Spleen (tissue), 11 donors: Measurements from ENCODE around the gene EXOC4. TPM values are rescaled to one million over a fixed set of nuclear protein-coding genes. Genes with fewer than 3 reads are reported as not detected.

Experiments
- DNase-seq: peaks from one replicate; pipeline ENCODE4 v3.0.0-alpha.2; 2020
- H3K27ac ChIP-seq, 8 donors: fragments of 200-600 bp; sonication (generic) in 7 of 8; 1 replicate in 4 of 8; 2 replicates in 4 of 8; pipeline versions ENCODE4 v1.5.0 to v1.8.0; 2016 to 2021; ENCODE audit warnings: inconsistent platforms in 4 of 8, mild to moderate bottlenecking in 4 of 8, moderate library complexity in 1 of 8
- H3K27me3 ChIP-seq, 7 donors: fragments of 200-600 bp; sonication (generic) in 6 of 7; replicated peaks in 1 of 7; 1 replicate in 4 of 7; 2 replicates in 3 of 7; pipeline versions ENCODE4 v1.5.0 to v1.8.0; 2016 to 2021; ENCODE audit warnings: inconsistent platforms in 3 of 7, mild to moderate bottlenecking in 1 of 7
- H3K36me3 ChIP-seq, 6 donors: fragments of 200-600 bp; sonication (generic) in 5 of 6; 1 replicate in 4 of 6; 2 replicates in 2 of 6; pipeline versions ENCODE4 v1.5.0 to v1.8.0; 2016 to 2021; ENCODE audit warnings: inconsistent platforms in 2 of 6
- H3K4me1 ChIP-seq, 6 donors: fragments of 200-600 bp; sonication (generic) in 5 of 6; 1 replicate in 3 of 6; 2 replicates in 3 of 6; pipeline versions ENCODE4 v1.5.0 to v1.8.0; 2016 to 2021; ENCODE audit warnings: inconsistent platforms in 3 of 6
- H3K4me3 ChIP-seq, 8 donors: fragments of 200-600 bp; sonication (generic) in 7 of 8; 1 replicate in 4 of 8; 2 replicates in 4 of 8; pipeline versions ENCODE4 v1.5.0 to v1.8.0; 2016 to 2021; ENCODE audit warnings: inconsistent platforms in 4 of 8, mild to moderate bottlenecking in 4 of 8, moderate library complexity in 2 of 8
- H3K9me3 ChIP-seq, 8 donors: fragments of 200-600 bp; sonication (generic) in 7 of 8; 1 replicate in 4 of 8; 2 replicates in 4 of 8; pipeline versions ENCODE4 v1.5.0 to v1.8.0; 2016 to 2021; ENCODE audit warnings: inconsistent platforms in 4 of 8
- CTCF ChIP-seq, 11 experiments: fragments of 200-600 bp in 7 of 11; fragments of 450-650 bp in 4 of 11; sonication (generic) in 4 of 11; IDR thresholded peaks in 8 of 11; conservative IDR thresholded peaks in 3 of 11; 1 replicate in 7 of 11; 2 replicates in 4 of 11; pipeline versions ENCODE4 v1.4.0 to v1.8.0; 2016 to 2021; ENCODE audit warnings: antibody characterized with exemption in 11 of 11, inconsistent platforms in 4 of 11, mild to moderate bottlenecking in 1 of 11
- POLR2A ChIP-seq, 3 donors: fragments of 450-650 bp; IDR thresholded peaks; one replicate each; pipeline ENCODE4 v1.5.1; 2017; ENCODE audit warnings: antibody characterized with exemption in 3 of 3, mild to moderate bottlenecking in 1 of 3
- POLR2AphosphoS5 ChIP-seq, 3 donors: sonication (generic); formaldehyde crosslinking; IDR thresholded peaks; one replicate each; pipeline ENCODE4 v1.5.1; 2017; ENCODE audit warnings: antibody characterized with exemption in 3 of 3
- WGBS, 5 donors: extraction: QIAGEN DNeasy Blood & Tissue Kit in 3 of 5; methylation state at CpG; one replicate each; pipeline versions ENCODE4 v1.1.5 to v1.1.7; 2013 to 2018; 5-methylcytosine and 5-hydroxymethylcytosine counted together
- intact Hi-C: fragments of 100-400 bp; cut with DNase I; formaldehyde crosslinking; loops from one replicate; pipeline ENCODE4 v1.15.0; 2023; ENCODE audit warnings: low total_unique reads
- polyA plus RNA-seq, 3 donors: library from polyadenylated mRNA; stranded (reverse); fragments of 200-250 nt; gene quantifications; one replicate each; pipeline ENCODE4 v1.2.1, GENCODE V29; 2013
- total RNA-seq, 7 donors: library from RNA; depleted of rRNA in 3 of 7; stranded (reverse); fragments of >200 nt in 3 of 7; fragmentation: NEBNext Ultra II Directional in 4 of 7; extraction: Animal tissue kit (Norgen Biotek cat#: 25700) in 4 of 7; gene quantifications; one replicate each; pipeline versions ENCODE4 v1.1.0 to v1.2.1, GENCODE V29; 2016 to 2021
- donor health status: healthy with polysubstance abuse.
- donor health status: DM: no; HTN: no; CAD: no; lungs with moderate emphysema.
- donor health status: DM: no; HTN: no; CAD: no.
- donor health status: Bipolar disorder and iron deficiency.
- donor health status: healthy.
- donor health status: DM: no; HTN: no; CAD: no.
- donor health status: DM: yes; HTN: yes; CAD: no.

EXOC4 gene
- total and polyA plus RNA-seq, 10 donors: 14.1 to 138 (median 102) TPM

DNA sequence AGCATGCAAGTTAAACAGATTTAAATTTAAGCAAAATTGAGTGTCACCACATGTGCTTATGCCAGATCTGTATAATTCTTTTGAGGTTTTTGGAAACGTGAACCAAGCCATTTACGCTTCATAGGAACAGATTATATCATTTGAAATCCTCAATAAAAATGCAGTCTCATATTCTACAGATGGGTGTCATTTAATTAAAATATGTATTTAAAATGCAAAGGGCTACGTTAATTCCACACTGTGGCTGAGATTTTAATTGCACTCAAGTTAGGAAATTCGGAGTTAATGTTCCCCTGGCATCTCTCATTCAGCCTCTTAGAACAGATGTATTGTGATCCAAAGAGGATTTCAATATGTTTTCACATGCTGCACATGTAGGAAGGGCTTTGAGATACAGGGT, 709.8 kb downstream of the EXOC4 start:
- Histone ChIP-seq H3K36me3 (no peaks in the 10 kb centered on the region), H3K27ac (no peak overlapping the region), H3K9me3 (peaks cover 0 to 38% (median 35%) of the 10 kb centered on the region in 8 donors), H3K27me3 (no peaks in the 10 kb centered on the region), H3K4me3 (no peak overlapping the region), H3K4me1 (peaks cover 0 to 5% (median 0%) of the 10 kb centered on the region in 6 donors)
- 93 to 97% (median 93%) methylated on average over 4 of the region's 4 CpGs for WGBS, 5 donors
- intact Hi-C loops: no loop called here
- DNase-seq: no peak
- TF ChIP-seq CTCF (IDR thresholded peaks at IDR 0.05 in 8 of 11, conservative IDR thresholded peaks at IDR 0.05 in 3 of 11): no peak
- no peak for TF ChIP-seq POLR2A (IDR thresholded peaks at IDR 0.05)
- TF ChIP-seq POLR2AphosphoS5 (IDR thresholded peaks at IDR 0.05): no peak

DNA sequence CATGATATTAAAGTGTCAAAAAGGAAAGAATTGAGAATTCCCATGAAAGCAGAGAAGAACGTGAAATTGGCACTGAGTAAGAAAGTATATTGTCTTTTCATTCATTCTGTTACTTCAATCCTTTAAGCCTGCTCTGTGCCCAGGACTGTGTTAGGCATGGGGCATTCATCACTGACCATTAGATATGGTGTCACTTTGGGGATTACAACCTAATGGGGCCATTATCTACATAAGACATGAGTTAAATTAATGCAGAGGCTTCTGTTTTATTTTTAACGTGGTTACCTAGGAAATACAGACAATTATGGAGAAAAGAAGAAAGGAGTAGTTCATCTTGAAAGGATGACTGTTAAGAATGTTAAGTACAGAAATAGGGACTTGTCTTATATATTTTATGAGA, 710.8 kb downstream of the EXOC4 start:
- intact Hi-C loops: no loop called here
- WGBS, 5 donors: 79 to 92% (median 89%) methylated on average over 2 of the region's 2 CpGs
- H3K9me3 ChIP-seq: peaks cover 0 to 44% (median 37%) of the 10 kb centered on the region in 8 donors
- H3K27me3 ChIP-seq: no peaks in the 10 kb centered on the region
- H3K36me3 ChIP-seq: no peaks in the 10 kb centered on the region
- TF ChIP-seq CTCF (IDR thresholded peaks at IDR 0.05 in 8 of 11, conservative IDR thresholded peaks at IDR 0.05 in 3 of 11) (no peak), POLR2AphosphoS5 (IDR thresholded peaks at IDR 0.05) (no peak), POLR2A (IDR thresholded peaks at IDR 0.05) (no peak)
- no peak for DNase-seq
- no peaks in the 10 kb centered on the region for H3K4me1 ChIP-seq
- H3K27ac ChIP-seq: no peak overlapping the region
- no peak overlapping the region for H3K4me3 ChIP-seq

- Histone ChIP-seq H3K4me3 (no peak overlapping the region), H3K4me1 (no peaks in the 10 kb centered on the region), H3K27ac (no peak overlapping the region), H3K27me3 (no peaks in the 10 kb centered on the region), H3K36me3 (peaks cover 0 to 6% (median 1%) of the 10 kb centered on the region in 6 donors), H3K9me3 (peaks cover 0 to 25% (median 11%) of the 10 kb centered on the region in 8 donors)
- TF ChIP-seq CTCF (IDR thresholded peaks at IDR 0.05 in 8 of 11, conservative IDR thresholded peaks at IDR 0.05 in 3 of 11) (no peak), POLR2AphosphoS5 (IDR thresholded peaks at IDR 0.05) (no peak), POLR2A (IDR thresholded peaks at IDR 0.05) (no peak)
- 83 to 96% (median 90%) methylated on average over 2 of the region's 2 CpGs for WGBS, 5 donors
- intact Hi-C loops: no loop called here
- DNase-seq: no peak
Observed at GRCh38 chr7:133971625-133972024, 718.7 kb downstream of the EXOC4 start.

GRCh38 chr7:133973710-133974109, 720.8 kb downstream of the EXOC4 start:
- Histone ChIP-seq H3K4me1 (no peaks in the 10 kb centered on the region), H3K36me3 (peaks cover 0 to 6% (median 1%) of the 10 kb centered on the region in 6 donors), H3K27me3 (no peaks in the 10 kb centered on the region), H3K9me3 (peaks cover 0 to 9% (median 0%) of the 10 kb centered on the region in 8 donors), H3K4me3 (no peak overlapping the region), H3K27ac (no peak overlapping the region)
- no peak for TF ChIP-seq POLR2AphosphoS5 (IDR thresholded peaks at IDR 0.05)
- TF ChIP-seq POLR2A (IDR thresholded peaks at IDR 0.05): no peak
- TF ChIP-seq CTCF (IDR thresholded peaks at IDR 0.05 in 8 of 11, conservative IDR thresholded peaks at IDR 0.05 in 3 of 11): no peak
- no peak for DNase-seq
- intact Hi-C loops: no loop called here
- WGBS, 5 donors: 87 to 100% (median 91%) methylated on average over 2 of the region's 2 CpGs
